HG02623 (cell line): ENCODE results near the gene MPHOSPH8.

Experiments
- ATAC-seq: cut with Tn5 transposase; IDR thresholded peaks from one replicate; pipeline ENCODE4 v1.9.1; 2021; ENCODE audit warnings: moderate library complexity; ENCODE audit not compliant: unreplicated experiment

Gene MPHOSPH8

GRCh38 chr13:19633479-19634255 lies at the start of gene MPHOSPH8:
TSS of gene MPHOSPH8 (plus strand) at chr13:19633659. CDS start at chr13:19633749, 90 bp downstream.
- ATAC-seq, result peak; percentile 98

DNA sequence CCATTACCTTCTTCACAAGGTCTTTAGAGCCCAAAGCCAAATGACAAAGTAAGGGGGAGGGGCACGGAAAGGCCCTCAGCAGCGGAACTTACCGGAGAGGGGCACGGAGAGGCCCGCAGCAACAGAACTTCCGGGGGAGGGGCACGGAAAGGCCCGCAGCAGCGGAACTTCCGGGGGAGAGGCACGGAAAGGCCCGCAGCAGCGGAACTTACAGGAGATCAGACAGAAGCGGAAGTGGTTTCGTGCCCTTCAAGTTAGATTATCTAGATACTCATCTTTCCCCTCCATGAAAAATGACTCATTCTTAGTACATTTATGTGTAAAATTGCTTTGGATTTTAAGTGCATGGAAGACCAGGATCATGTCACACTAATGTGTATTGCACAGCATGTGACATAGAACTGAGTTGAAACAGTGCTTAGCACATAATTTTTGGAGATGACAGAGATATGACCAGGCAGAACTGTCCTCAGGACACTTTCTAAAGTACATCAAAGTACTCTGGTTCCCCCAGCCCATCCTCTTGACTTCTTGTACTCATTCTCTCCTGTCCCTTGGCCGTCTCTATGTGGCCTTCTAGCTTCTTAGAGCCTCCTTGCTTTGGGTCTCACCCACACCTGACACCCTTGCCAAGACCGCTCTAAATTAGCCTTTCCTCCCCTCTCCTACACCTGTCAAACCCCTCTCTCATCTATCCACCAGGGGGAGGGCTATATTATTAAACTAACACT lies 46.4 kb upstream of the MPHOSPH8 start:
- peak; percentile 68 for ATAC-seq

DNA sequence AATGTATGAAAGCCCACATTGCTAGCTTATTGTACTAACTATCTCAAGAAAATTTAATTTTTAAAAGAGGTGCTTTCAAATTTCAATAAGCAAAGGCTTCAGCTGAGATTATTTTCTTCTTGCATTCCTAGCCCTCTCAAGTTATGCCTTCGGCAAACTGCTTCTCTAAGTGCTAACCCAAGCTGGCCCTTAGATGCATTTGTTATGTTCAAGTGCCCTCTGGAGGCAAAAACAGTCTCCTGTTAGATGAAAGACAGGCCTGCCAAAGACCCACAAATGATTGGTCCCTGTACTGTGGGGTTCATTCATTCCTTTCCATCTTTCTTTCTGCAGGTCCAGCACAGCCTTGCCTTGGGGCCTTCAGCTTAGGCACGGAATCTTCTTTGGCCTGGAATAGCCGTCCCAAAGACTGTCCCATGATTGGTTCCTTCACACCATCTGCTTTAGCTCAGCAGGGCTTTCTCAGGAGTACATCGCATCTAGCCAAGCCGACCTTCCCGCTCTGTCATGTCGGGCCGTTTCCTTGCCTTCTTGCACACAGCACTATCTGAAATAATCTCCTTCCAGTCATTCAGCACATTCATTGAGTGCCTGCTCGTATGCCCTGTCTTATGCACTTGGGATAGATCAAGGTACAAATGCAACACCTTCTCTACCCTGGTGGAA lies 45.7 kb upstream of the MPHOSPH8 start:
- ATAC-seq, result peak; percentile 68

DNA sequence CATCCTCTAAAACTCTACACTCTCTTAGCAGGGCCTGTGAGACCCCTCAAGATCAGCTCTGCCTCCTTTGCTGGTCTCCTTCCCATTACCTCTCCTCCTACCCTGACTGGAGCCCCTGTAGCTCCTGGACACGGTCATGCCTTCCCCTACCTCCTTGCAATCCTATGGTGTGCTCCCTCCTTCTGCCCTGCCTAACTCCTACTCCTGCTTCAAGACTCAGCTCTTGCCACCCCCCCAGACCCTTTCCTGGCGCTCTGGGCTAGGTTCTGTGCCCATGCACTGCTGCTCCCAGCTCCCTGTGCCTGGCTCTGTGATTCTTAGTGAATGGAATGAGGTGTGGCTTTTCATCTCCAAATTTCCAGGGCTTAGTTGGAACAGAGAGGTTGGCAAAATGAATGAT lies 44.1 kb upstream of the MPHOSPH8 start:
- ATAC-seq, result no peak

DNA sequence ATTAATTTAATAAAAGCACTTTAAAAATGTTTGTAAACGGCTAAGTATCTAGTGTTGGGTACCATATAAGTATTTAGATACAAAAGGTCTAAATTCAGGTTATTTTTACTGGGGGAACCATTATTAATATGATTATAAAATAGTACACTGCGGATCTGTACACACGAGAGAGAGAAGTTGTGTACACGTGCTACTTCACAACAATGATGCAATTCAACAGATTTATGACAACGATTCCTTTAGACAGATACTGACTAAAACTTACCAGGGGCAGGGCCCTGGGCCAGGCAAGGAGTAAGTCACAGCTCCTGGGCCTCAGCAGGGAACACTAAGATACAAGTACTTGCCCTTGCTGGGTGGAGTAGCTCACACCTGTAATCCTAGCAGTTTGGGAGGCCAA lies 43.0 kb upstream of the MPHOSPH8 start:
- ATAC-seq, result no peak

GRCh38 chr13:19591864-19592263 lies 41.6 kb upstream of the MPHOSPH8 start:
- no peak for ATAC-seq

DNA sequence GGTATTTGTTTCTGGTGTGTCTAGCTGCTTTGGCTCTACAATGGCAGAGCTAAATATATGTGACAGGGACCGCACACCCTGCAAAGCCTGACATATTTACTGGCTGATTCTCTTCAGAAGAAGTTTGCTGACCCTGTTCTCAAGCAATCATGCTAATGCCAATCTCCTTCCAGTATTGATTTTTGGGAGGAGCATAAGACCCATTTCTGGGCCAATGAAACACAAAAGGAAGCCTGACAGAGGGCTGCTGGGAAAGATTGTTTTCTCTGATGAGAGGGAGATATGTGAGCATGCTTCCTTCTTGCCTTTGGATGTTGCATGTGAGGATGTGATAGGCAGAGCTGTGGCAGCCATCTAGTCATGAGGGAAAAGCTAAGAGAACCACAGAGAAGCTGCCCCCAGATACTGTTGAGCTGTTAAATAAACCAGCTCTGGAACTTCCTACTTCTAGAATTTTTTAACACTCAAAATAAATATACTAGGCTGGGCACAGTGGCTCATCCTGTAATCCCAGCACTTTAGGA lies 40.7 kb upstream of the MPHOSPH8 start:
- no peak for ATAC-seq

DNA sequence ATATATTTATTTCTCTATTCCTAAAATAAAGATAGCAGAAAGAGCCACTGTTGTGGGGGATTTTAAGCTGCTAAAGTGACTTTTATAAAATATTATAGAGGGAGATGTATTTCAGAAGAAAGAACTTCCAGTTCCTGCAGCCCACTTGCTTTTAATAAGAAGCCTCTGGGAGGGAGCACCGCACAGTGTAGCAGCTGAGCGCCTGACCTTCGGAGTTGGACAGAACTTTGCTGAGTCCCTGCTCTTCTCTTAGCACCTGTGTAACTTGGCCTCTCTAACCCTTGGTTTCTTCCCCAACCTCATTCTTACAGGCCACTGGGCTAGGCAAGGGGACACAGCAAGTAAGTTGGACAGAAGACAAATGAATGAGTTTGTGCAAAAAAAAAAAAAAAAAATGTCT lies 37.4 kb upstream of the MPHOSPH8 start:
- no peak for ATAC-seq

DNA sequence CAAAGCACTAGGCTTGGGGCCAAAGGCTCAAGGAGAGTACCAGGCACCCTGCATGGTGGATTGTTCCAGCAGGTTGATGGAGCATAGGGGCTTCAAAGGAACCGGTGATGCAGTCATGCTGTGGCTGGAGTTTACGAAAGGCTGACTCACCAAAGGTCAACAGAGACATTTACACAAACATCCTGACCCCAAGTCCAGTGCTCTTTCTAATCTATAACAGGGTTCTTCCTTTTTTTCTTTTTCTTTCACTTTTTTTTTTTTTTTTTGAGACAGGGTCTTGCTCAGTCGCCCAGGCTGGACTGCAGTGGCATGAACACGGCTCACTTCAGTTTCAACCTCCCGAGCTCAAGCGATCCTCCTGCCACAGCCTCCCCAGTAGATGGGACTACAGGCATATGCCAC lies 36.5 kb upstream of the MPHOSPH8 start:
- no peak for ATAC-seq

DNA sequence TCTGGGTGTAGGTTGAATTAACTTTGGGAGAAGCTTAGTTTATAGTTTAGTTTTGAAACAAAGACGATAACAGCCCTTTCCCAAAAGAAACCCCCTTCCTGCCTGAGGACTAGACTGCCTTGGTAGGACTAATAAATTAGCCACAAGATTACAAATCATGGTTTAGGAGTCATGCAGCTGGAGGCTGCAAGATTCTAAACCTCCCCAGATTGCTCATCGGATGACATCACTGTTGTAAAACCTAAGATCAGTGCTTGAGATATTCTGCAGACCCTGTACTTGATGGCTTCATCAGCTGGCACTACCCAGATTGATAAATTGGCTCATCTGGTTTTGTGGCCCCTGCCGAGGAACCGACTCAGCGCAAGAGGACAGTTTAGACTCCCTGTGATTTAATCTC lies 35.9 kb upstream of the MPHOSPH8 start:
- no peak for ATAC-seq

DNA sequence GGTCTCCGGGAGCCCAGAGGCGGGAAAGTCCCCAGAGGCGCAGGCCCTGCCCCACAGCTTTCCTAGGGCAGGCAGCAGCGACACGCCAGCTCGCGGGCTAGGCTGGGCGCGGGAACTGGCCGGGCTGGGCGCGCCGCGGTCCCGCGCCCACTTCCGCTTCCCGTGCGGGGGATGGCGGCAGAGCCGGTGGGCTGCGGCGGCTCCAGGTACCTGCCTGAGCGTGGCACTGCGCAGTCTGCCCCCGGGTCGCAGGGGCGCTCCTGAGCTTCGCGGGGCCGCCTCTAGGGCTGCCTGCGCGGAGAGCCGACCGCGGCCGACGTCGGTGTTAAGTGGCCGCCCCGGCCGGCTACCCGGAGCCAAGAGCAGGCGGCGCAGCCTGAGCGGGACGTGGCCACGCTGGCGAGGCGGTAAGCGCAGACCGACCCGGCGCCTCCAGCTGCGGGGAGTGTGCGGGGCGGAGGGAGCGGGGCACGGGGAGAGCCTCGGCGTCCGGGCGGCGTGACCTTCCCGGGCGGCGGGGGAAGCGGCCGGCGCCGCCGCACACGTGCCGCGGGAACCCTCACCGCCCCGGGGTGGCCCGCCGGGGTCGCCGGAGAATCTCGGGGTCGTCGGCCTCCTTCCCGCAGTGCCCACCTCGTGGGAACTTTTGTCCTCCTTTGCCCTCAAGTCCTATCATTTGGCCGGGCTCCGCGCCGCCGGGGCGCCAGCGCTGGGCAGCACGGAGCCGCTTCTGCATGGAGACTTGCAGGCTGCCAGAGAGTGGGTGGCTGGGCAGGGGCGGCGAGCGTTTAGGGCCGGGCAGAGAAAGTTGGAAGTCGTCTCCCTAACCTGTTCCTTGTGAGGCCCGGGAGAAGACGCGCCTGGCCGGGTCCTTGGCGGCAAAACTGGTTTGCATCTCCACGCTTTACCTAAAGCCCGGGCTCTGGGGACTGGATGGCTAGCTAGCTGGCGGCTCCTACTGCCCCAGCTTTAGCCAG lies 31.4 kb upstream of the MPHOSPH8 start:
- peak; percentile 84 for ATAC-seq

- ATAC-seq, result no peak
These were observed 29.2 kb upstream of the MPHOSPH8 start for GRCh38 chr13:19604306-19604705.

DNA sequence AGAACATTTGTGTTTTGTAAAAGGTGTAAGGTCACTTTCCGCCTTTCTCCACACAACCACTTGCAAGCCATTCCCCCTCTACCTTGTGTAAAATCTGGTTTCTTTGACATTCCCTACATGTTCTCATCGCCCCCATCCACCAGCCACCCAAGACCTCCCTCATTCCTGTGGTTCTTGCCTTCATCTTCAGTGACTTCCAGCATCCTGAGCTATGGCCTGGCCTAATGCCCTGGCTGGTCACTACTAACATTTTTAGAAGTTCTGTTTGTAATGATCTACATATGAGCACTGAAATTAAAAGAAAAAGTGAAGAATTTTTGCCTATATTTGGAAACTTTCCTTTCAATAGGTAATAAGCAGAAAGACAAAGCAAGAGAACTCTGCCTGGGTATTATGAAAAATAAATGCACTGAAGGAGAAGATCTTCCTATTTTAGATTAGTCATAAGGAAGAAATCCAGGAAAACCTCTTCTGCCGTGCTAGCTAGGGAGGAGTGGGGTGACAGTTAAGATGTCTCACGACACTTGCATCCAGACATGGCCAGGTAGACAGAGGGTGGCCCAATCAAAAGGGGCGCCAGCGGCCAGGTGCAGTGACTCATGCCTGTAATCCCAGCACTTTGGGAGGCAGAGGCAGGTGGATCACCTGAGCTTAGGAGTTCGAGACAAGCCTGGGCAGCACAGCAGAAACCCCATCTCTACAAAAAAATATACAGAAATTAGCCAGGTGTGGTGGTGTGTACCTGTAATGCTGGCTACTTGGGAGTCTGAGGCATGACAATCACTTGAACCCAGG lies 28.1 kb upstream of the MPHOSPH8 start:
- ATAC-seq, result no peak

DNA sequence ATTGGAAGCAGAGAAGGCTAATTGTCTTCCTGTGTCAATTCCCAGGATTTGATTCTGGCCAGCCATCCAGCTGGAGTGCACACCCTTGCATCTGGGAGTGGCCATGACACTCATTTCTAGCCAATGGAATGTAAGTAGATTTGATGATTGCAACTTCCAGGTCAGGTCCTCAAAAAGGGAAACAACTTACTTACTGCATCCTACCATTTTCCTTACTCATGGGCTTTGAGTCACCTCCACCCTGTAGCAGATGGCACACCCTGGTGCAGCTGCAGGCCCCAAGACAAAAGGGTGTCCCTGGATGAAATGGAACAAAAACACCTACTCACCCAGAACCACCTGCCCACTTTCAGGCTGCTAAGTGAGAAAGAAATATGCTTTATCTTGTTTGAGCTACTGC lies 27.3 kb upstream of the MPHOSPH8 start:
- no peak for ATAC-seq

- no peak for ATAC-seq
These were observed 26.7 kb upstream of the MPHOSPH8 start for GRCh38 chr13:19606737-19607136.

DNA sequence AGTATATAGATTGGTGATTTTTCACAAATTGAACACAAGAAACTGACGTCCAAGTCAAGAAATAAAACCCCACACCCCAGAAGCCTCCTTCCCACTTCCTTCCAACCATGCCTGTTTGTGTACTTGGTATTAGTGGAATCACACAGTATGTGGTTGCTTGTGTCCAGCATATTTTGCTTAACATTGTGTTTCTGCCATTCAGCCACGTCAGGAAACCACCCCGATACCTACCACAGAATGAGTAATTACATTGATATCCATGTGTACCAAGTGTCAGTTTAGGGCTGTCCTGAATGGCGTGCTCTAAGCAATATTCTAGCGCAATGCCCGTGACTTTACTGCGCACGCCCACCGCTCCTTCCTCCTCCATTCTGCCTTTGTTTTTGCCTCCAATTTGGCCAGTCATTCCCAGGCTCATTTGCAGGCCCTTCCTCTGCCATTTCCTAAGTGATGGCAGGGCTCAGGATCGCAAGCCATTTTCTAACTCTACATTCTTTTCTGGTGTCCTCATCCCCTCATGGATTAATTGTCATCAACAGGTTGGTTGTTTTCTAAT lies 25.9 kb upstream of the MPHOSPH8 start:
- no peak for ATAC-seq

DNA sequence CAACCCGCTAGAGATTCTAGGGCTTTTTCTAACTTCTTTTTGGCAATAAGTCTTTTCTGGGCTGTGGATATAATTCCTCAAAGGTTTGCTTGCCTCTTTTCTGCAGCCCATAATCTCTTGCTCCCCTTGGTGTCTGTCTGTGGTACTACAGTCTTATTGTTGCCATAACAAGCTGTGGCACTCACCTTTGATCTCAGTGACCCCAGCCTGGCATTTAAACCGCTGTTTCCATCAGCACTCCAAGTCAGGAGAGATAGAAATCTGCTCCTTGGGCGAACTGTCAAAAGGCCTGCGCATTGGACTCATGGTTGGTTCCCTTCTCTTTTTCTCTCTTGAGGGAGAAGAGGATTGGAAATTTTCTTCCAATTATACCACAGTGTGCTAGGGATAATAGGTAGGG lies 14.5 kb upstream of the MPHOSPH8 start:
- no peak for ATAC-seq

DNA sequence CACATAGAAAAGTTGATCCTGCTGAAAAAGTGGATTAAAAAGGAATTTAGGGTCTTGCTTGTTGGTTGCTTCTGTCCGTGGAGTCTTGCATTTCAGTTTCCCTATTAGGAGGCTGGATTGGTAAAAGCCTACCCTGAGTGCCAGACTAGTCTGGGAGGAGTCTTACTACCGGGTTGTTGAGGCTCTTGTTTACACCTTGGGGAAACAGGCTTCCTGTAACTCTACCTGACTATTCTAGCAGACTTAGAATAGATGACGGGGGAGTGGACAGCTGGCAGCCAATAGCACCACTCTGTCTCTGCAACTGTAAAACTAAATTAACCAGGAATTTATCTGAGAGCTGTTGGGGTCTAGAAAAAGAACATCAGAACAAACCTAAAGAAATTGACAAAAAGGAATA lies 11.3 kb upstream of the MPHOSPH8 start:
- ATAC-seq, result no peak

- no peak for ATAC-seq
These were observed 9.2 kb upstream of the MPHOSPH8 start for GRCh38 chr13:19624265-19624664.
